Stomach (tissue), 4 donors: ENCODE data around the gene FAM240A.

ENCODE experiments used
- EP300 ChIP-seq: sonication (generic); formaldehyde crosslinking; IDR thresholded peaks from one replicate; pipeline ENCODE4 v1.6.1; 2017; ENCODE audit warnings: antibody characterized with exemption
- POLR2A ChIP-seq, 4 donors: fragments of 450-650 bp; IDR thresholded peaks; one replicate each; pipeline ENCODE4 v1.6.1; 2016; ENCODE audit warnings: antibody characterized with exemption in 4 of 4, control low read depth in 2 of 4, mild to moderate bottlenecking in 1 of 4, moderate library complexity in 1 of 4
- TF ChIP-seq, protein P1 (sequence below), 7 experiments: fragments of 450-650 bp in 4 of 7; fragments of 200-600 bp in 3 of 7; sonication (generic) in 3 of 7; IDR thresholded peaks; one replicate each; pipeline ENCODE4 v1.5.1; 2016 to 2019; ENCODE audit warnings: antibody characterized with exemption in 7 of 7, control low read depth in 2 of 7, mild to moderate bottlenecking in 1 of 7

GRCh38 chr3:46651084-46651483 is 38.8 kb downstream of the FAM240A start:
- no peak for TF ChIP-seq POLR2A (IDR thresholded peaks at IDR 0.05)
- TF ChIP-seq, protein P1, sequence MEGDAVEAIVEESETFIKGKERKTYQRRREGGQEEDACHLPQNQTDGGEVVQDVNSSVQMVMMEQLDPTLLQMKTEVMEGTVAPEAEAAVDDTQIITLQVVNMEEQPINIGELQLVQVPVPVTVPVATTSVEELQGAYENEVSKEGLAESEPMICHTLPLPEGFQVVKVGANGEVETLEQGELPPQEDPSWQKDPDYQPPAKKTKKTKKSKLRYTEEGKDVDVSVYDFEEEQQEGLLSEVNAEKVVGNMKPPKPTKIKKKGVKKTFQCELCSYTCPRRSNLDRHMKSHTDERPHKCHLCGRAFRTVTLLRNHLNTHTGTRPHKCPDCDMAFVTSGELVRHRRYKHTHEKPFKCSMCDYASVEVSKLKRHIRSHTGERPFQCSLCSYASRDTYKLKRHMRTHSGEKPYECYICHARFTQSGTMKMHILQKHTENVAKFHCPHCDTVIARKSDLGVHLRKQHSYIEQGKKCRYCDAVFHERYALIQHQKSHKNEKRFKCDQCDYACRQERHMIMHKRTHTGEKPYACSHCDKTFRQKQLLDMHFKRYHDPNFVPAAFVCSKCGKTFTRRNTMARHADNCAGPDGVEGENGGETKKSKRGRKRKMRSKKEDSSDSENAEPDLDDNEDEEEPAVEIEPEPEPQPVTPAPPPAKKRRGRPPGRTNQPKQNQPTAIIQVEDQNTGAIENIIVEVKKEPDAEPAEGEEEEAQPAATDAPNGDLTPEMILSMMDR (IDR thresholded peaks at IDR 0.05) = no peak
- TF ChIP-seq EP300 = no peak
